Right lobe of liver (tissue), 6 donors: Measurements from ENCODE around the gene SVIL. TPM values are rescaled to one million over a fixed set of nuclear protein-coding genes. Genes with fewer than 3 reads are reported as not detected.
"Not testable (repeated sequence)": the region's sequence is repeated elsewhere in the genome, so short reads cannot be mapped to it uniquely, and the experiment has no call there.

ENCODE experiments used
- ATAC-seq, 4 donors: fragments of 200-7000 bp; cut with Tn5 transposase; one replicate each; pipeline ENCODE4 v1.9.1; 2020; ENCODE audit warnings: mild to moderate bottlenecking in 4 of 4, moderate library complexity in 4 of 4
- DNase-seq, 3 donors: peaks; one replicate each; pipeline ENCODE4 v3.0.0-alpha.2; 2020
- H3K27ac ChIP-seq, 3 donors: fragments of 200-600 bp; one replicate each; pipeline ENCODE4 v1.8.0; 2022
- H3K27me3 ChIP-seq, 2 donors: fragments of 200-600 bp; one replicate each; pipeline ENCODE4 v1.8.0; 2022
- H3K36me3 ChIP-seq, 4 donors: fragments of 200-600 bp; sonication (generic) in 1 of 4; one replicate each; pipeline versions ENCODE4 v1.5.1 to v1.8.0; 2017 to 2022; ENCODE audit warnings: control low read depth in 1 of 4
- H3K4me1 ChIP-seq, 4 donors: fragments of 200-600 bp; sonication (generic) in 1 of 4; one replicate each; pipeline versions ENCODE4 v1.5.1 to v1.8.0; 2017 to 2022; ENCODE audit warnings: control low read depth in 1 of 4
- H3K4me3 ChIP-seq, 3 donors: fragments of 200-600 bp; one replicate each; pipeline ENCODE4 v1.8.0; 2022
- H3K9me3 ChIP-seq, 4 donors: fragments of 200-600 bp; sonication (generic) in 1 of 4; one replicate each; pipeline versions ENCODE4 v1.5.1 to v1.8.0; 2017 to 2022; ENCODE audit warnings: control low read depth in 1 of 4
- POLR2A ChIP-seq: fragments of 450-650 bp; IDR thresholded peaks from one replicate; pipeline ENCODE4 v1.6.1; 2017; ENCODE audit warnings: antibody characterized with exemption, mild to moderate bottlenecking
- WGBS: methylation state at CpG from one replicate; pipeline ENCODE4 v1.1.6; 2018; ENCODE audit warnings: low coverage, low lambda C conversion rate; ENCODE audit not compliant: insufficient coverage; ENCODE audit errors: missing lambda C conversion rate; 5-methylcytosine and 5-hydroxymethylcytosine counted together
- intact Hi-C, 2 donors: fragments of 100-400 bp; cut with DNase I; formaldehyde crosslinking; loops; one replicate each; pipeline versions ENCODE4 v1.11.2 to v1.14.1; 2022
- total RNA-seq, 6 experiments: library from RNA; depleted of rRNA in 2 of 6; stranded (reverse); fragments of >200 nt in 2 of 6; fragmentation: NEBNext Ultra II Directional in 3 of 6; extraction: Animal tissue kit (Norgen Biotek cat#: 25700) in 3 of 6; gene quantifications; one replicate each; pipeline versions ENCODE4 v1.1.0 to v1.2.4, GENCODE V29; 2016 to 2023
- TF ChIP-seq, protein P1 (sequence below), 4 donors: fragments of 200-600 bp in 3 of 4; fragments of 450-650 bp in 1 of 4; IDR thresholded peaks; one replicate each; pipeline versions ENCODE4 v1.5.1 to v1.8.0; 2016 to 2022; ENCODE audit warnings: antibody characterized with exemption in 4 of 4, mild to moderate bottlenecking in 2 of 4
- donor health status: DM: no; HTN: yes; CAD: no.
- donor health status: DM: no; HTN: no; CAD: no.
- donor health status: DM: no; HTN: no; CAD: no.
- donor health status: DM: no; HTN: yes; CAD: no.
- donor health status: DM: no; HTN: yes; CAD: no.

The SVIL gene
- total RNA-seq, 6 experiments from 2014 or later = 12.3 to 15.1 (median 13.6) TPM

GRCh38 chr10:29539412-29539811, 95.4 kb downstream of the SVIL start:
- H3K4me1 ChIP-seq = peaks cover 0 to 13% (median 4%) of the 10 kb centered on the region in 4 donors
- 84% methylated on average over 3 of the region's 6 CpGs for WGBS
- H3K4me3 ChIP-seq = no peak overlapping the region
- no peak for TF ChIP-seq POLR2A
- TF ChIP-seq, protein P1, sequence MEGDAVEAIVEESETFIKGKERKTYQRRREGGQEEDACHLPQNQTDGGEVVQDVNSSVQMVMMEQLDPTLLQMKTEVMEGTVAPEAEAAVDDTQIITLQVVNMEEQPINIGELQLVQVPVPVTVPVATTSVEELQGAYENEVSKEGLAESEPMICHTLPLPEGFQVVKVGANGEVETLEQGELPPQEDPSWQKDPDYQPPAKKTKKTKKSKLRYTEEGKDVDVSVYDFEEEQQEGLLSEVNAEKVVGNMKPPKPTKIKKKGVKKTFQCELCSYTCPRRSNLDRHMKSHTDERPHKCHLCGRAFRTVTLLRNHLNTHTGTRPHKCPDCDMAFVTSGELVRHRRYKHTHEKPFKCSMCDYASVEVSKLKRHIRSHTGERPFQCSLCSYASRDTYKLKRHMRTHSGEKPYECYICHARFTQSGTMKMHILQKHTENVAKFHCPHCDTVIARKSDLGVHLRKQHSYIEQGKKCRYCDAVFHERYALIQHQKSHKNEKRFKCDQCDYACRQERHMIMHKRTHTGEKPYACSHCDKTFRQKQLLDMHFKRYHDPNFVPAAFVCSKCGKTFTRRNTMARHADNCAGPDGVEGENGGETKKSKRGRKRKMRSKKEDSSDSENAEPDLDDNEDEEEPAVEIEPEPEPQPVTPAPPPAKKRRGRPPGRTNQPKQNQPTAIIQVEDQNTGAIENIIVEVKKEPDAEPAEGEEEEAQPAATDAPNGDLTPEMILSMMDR (IDR thresholded peaks at IDR 0.05) = no peak
- H3K9me3 ChIP-seq = no peaks in the 10 kb centered on the region
- DNase-seq (no peak), ATAC-seq (no peak)
- no peaks in the 10 kb centered on the region for H3K27me3 ChIP-seq
- intact Hi-C loops = no loop called here
- no peaks in the 10 kb centered on the region for H3K36me3 ChIP-seq
- H3K27ac ChIP-seq = no peak overlapping the region

GRCh38 chr10:29537799-29538198, 97.0 kb downstream of the SVIL start:
- intact Hi-C loops = no loop called here
- TF ChIP-seq, protein P1 (IDR thresholded peaks at IDR 0.05) = no peak
- TF ChIP-seq POLR2A = no peak
- 80% methylated on average over 6 of the region's 7 CpGs for WGBS

DNA sequence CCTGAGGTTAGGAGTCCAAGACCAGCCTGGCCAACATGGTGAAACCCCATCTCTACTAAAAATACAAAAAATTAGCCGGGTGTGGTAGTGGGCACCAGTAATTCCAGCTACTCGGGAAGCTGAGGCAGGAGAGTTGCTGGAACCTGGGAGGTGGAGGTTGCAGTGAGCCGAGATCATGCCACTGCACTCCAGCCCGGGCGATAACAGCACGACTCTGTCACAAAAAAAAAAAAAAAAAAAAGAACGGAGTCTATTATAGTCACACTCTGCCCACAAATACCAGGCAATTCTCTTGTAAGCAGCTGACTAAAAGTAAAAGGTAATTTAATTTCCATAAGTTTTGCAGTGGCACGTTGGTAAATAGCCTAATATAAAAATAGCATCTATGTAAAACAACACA, 98.1 kb downstream of the SVIL start:
- H3K4me3 ChIP-seq, H3K36me3 ChIP-seq, ATAC-seq, intact Hi-C loops, DNase-seq, H3K27me3 ChIP-seq, H3K9me3 ChIP-seq, H3K27ac ChIP-seq: not testable (repeated sequence)
- H3K4me1 ChIP-seq = peaks cover 0 to 13% (median 4%) of the 10 kb centered on the region in 4 donors
- WGBS = 81% methylated on average over 5 of the region's 8 CpGs

More at GRCh38 chr10:29537799-29538198, 97.0 kb downstream of the SVIL start:
- ATAC-seq (no peak), DNase-seq (no peak)
- Histone ChIP-seq H3K36me3 (no peaks in the 10 kb centered on the region), H3K9me3 (no peaks in the 10 kb centered on the region), H3K4me1 (peaks cover 0 to 13% (median 4%) of the 10 kb centered on the region in 4 donors), H3K4me3 (no peak overlapping the region), H3K27me3 (no peaks in the 10 kb centered on the region), H3K27ac (no peak overlapping the region)

GRCh38 chr10:29535778-29536453, 98.9 kb downstream of the SVIL start:
- Histone ChIP-seq H3K36me3 (peaks cover 0 to 3% (median 0%) of the 10 kb centered on the region in 4 donors), H3K27ac (no peak overlapping the region), H3K27me3 (no peaks in the 10 kb centered on the region), H3K4me3 (no peak overlapping the region), H3K4me1 (peaks cover 0 to 13% (median 4%) of the 10 kb centered on the region in 4 donors), H3K9me3 (no peaks in the 10 kb centered on the region)
- TF ChIP-seq, protein P1 (IDR thresholded peaks at IDR 0.05) = no peak
- TF ChIP-seq POLR2A = no peak
- intact Hi-C loops = no loop called here
- peak in 1 of 4 donors; percentile 20 for ATAC-seq
- WGBS = 71% methylated on average over 6 of the region's 7 CpGs
- no peak for DNase-seq

DNA sequence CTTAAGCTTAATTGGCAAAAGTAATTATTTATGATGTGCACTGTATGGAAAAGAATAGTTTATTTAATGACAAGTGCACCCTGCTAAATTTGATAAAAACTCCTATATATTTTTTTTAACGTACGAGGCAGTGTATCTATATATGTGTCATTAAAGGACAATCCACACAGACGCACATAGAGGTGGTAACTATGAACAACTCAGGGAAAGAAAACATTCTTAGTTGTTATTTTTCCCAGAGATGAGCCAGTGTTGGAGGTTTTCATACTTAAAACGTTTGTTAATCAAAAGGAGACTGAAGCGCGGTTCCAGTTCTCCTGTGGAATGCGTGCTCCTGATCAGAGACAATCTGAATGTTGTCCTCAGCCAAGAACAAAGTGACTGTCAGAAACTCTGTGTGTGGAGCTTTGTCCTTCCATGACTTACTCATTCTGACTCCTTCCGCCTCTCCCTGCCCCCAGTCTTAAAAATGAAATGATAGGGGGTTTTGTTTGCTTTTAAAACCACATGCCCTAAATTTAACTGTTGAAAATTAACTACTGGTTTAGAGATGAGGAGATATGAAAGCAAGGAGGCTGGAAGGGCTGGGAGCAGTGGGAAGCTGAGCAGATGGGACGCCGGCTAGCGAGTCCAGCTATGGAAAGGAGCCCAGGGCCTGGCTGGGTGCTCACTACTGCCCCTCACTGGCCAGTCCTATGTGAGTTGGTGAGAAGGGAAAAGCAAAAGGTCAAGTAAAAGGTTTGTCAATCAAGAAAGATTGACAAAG, 99.6 kb downstream of the SVIL start:
- Histone ChIP-seq H3K4me3 (no peak overlapping the region), H3K4me1 (peaks cover 0 to 13% (median 4%) of the 10 kb centered on the region in 4 donors), H3K36me3 (peaks cover 0 to 3% (median 0%) of the 10 kb centered on the region in 4 donors), H3K9me3 (no peaks in the 10 kb centered on the region), H3K27ac (no peak overlapping the region), H3K27me3 (no peaks in the 10 kb centered on the region)
- ATAC-seq = peak; percentile 62 to 84 (median 68)
- 62% methylated on average over 9 of the region's 11 CpGs for WGBS
- intact Hi-C loops = no loop called here
- no peak for TF ChIP-seq POLR2A
- TF ChIP-seq, protein P1 (IDR thresholded peaks at IDR 0.05) = peak; percentile 19 to 45 (median 38)
- DNase-seq = peak in 1 of 3 donors; percentile 20
